ENCODE measurements around the gene SNW1. TPM values are rescaled to one million over a fixed set of nuclear protein-coding genes. Genes with fewer than 3 reads are reported as not detected.
"Not testable (repeated sequence)": the region's sequence is repeated elsewhere in the genome, so short reads cannot be mapped to it uniquely, and the experiment has no call there.

Gene SNW1
- total RNA-seq, 1 experiment from 2014 or later, result 67.5 TPM

DNA sequence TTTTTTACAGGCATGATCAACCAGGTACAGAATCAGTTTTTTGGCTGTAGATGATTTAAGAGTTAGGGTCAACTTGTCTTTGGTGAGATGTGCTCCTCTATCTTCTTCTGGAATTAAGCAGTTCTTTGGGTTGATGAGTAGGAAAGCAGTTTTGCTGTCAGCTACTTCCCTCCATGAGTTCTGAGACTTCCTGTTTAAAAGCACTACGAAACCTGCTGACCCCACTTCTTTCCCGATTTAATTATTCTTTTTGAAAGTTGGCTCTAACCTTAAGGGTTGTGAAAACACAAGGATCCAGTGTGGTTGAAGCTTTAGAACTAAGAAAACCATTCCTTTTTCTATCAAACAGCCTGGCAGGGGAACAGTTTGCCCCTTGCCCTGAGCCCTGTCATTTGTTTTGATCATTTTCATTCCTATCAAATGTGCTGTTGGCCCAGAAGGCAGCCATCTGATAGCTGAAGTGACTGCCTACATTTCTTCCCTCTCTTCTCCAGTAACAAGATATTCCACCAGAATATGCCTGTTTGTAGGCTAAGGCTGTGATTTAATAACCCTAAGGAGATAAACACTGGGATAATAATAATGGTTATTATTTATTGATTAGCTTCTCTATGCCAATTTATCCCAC is 7.6 kb upstream of the SNW1 start:
- H3K79me2 ChIP-seq (ENCODE audit: low read length); H3K27ac ChIP-seq (ENCODE audit: low read length); H4K20me1 ChIP-seq (ENCODE audit: low read length); H3K9ac ChIP-seq (ENCODE audit: low read length); BruUV-seq (replicated peaks); H3K4me3 ChIP-seq (ENCODE audit: low read length); H3K36me3 ChIP-seq (ENCODE audit: low read depth, low read length); CTCF ChIA-PET; H3F3A ChIP-seq (ENCODE audit: low read length, unreplicated experiment); H3K27me3 ChIP-seq (ENCODE audit: low read length); H2AFZ ChIP-seq (ENCODE audit: low read length); H3K9me3 ChIP-seq (ENCODE audit: low read length); DNase-seq; ATAC-seq; intact Hi-C loops (cut with micrococcal nuclease); H3K9me2 ChIP-seq (replicated peaks; ENCODE audit: low read length); H3K4me1 ChIP-seq (ENCODE audit: insufficient read depth, low read length); H3K4me2 ChIP-seq (ENCODE audit: low read length): not testable (repeated sequence)
- POLR2A ChIA-PET (ENCODE audit: unreplicated experiment), result interaction anchor here (0.7 kb wide), 1 partner anchor 225 kb away, joined by 3 read pairs; no protein-coding TSS in a partner anchor

DNA sequence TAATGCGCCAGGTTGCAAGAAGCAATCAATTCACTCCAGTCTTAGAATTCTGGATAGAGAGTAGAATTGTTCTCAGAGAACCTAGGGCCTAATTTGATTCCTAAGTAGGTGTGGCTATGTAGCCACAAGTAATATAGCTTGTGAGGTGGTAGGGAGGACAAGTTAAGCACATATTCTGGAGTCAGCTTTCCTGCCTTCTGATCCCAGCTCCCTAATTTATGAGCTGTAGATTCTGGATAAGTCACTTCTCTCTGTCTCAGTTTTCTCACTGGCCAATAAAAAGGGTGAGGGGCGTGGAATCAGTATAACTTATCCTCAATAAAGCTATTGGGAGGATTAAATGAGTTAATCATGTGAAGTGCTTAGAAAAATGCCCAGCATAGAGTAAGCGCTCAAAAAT is 3.0 kb upstream of the SNW1 start:
- ATAC-seq, result no peak
- peaks cover 19% of the 10 kb centered on the region for H3K79me2 ChIP-seq (ENCODE audit: low read length)
- ChIA-PET CTCF (no interaction called here), POLR2A (ENCODE audit: unreplicated experiment) (no interaction called here)
- no peak overlapping the region for H3K9ac ChIP-seq (ENCODE audit: low read length)
- H3K9me3 ChIP-seq (ENCODE audit: low read length), result no peaks in the 10 kb centered on the region
- H3K9me2 ChIP-seq (replicated peaks; ENCODE audit: low read length), result no peaks in the 10 kb centered on the region
- no peak overlapping the region for H3K4me2 ChIP-seq (ENCODE audit: low read length)
- BruUV-seq (replicated peaks), result no TSS peak
- H3K27me3 ChIP-seq (ENCODE audit: low read length), result no peaks in the 10 kb centered on the region
- no peak overlapping the region for H3K27ac ChIP-seq (ENCODE audit: low read length)
- peaks cover 7% of the 10 kb centered on the region; the same call in 1 of the 2 replicates for H4K20me1 ChIP-seq (ENCODE audit: low read length)
- H3K4me1 ChIP-seq (ENCODE audit: insufficient read depth, low read length), result peaks cover 11% of the 10 kb centered on the region
- DNase-seq, result no peak
- no peak overlapping the region for H3K4me3 ChIP-seq (ENCODE audit: low read length)
- H3F3A ChIP-seq (ENCODE audit: low read length, unreplicated experiment), result no peaks in the 10 kb centered on the region
- no peak overlapping the region for H2AFZ ChIP-seq (ENCODE audit: low read length)
- intact Hi-C loops (cut with micrococcal nuclease), result no loop called here
- no peak for TF ChIP-seq EZH2phosphoT487 (IDR thresholded peaks at IDR 0.05; ENCODE audit: borderline replicate concordance, low read length)
- TF ChIP-seq, protein P1, sequence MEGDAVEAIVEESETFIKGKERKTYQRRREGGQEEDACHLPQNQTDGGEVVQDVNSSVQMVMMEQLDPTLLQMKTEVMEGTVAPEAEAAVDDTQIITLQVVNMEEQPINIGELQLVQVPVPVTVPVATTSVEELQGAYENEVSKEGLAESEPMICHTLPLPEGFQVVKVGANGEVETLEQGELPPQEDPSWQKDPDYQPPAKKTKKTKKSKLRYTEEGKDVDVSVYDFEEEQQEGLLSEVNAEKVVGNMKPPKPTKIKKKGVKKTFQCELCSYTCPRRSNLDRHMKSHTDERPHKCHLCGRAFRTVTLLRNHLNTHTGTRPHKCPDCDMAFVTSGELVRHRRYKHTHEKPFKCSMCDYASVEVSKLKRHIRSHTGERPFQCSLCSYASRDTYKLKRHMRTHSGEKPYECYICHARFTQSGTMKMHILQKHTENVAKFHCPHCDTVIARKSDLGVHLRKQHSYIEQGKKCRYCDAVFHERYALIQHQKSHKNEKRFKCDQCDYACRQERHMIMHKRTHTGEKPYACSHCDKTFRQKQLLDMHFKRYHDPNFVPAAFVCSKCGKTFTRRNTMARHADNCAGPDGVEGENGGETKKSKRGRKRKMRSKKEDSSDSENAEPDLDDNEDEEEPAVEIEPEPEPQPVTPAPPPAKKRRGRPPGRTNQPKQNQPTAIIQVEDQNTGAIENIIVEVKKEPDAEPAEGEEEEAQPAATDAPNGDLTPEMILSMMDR (conservative IDR thresholded peaks at IDR 0.05; ENCODE audit: low read depth, low read length), result no peak
- TF ChIP-seq EZH2 (IDR thresholded peaks at IDR 0.05; ENCODE audit: low read length, unreplicated experiment), result no peak
- peaks cover 1% of the 10 kb centered on the region; the same call in 1 of the 2 replicates for H3K36me3 ChIP-seq (ENCODE audit: low read depth, low read length)

DNA sequence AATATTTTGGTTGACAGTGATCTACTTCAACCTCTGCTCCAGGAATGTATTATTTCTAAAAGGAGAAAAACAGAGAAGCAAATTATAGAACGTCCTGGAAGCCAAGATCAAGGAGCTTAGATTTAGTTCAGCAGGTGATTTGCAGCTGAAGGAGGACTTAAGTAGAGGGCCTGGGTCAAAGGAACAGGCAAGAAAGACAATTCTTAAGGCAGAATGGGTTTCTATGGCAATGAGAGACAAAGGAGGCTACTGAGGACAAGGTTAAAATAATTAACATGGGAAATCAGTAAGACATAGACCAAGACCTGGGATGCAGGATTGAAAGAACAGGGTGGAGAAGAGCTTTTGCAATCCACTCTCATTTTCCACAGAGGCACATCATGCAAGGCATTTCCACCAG is 2.4 kb upstream of the SNW1 start:
- CTCF ChIA-PET, result interaction anchor here (0.6 kb wide), 1 partner anchor 63 kb away, joined by 4 read pairs; no protein-coding TSS in a partner anchor
- H3K4me1 ChIP-seq (ENCODE audit: insufficient read depth, low read length), result peaks cover 17% of the 10 kb centered on the region
- peaks cover 14% of the 10 kb centered on the region; the same call in 1 of the 2 replicates for H4K20me1 ChIP-seq (ENCODE audit: low read length)
- no peak for TF ChIP-seq EZH2 (IDR thresholded peaks at IDR 0.05; ENCODE audit: low read length, unreplicated experiment)
- TF ChIP-seq, protein P1 (conservative IDR thresholded peaks at IDR 0.05; ENCODE audit: low read depth, low read length), result no peak
- no peak for TF ChIP-seq EZH2phosphoT487 (IDR thresholded peaks at IDR 0.05; ENCODE audit: borderline replicate concordance, low read length)
- intact Hi-C loops (cut with micrococcal nuclease), result no loop called here
- H3K4me2 ChIP-seq (ENCODE audit: low read length), result no peak overlapping the region
- H3K4me3 ChIP-seq (ENCODE audit: low read length), result no peak overlapping the region
- H2AFZ ChIP-seq (ENCODE audit: low read length), result no peak overlapping the region
- H3F3A ChIP-seq (ENCODE audit: low read length, unreplicated experiment), result no peaks in the 10 kb centered on the region
- no peaks in the 10 kb centered on the region for H3K9me3 ChIP-seq (ENCODE audit: low read length)
- DNase-seq (no peak), ATAC-seq (no peak)
- POLR2A ChIA-PET (ENCODE audit: unreplicated experiment), result no interaction called here
- H3K36me3 ChIP-seq (ENCODE audit: low read depth, low read length), result peaks cover 6% of the 10 kb centered on the region; the same call in 1 of the 2 replicates
- peaks cover 26% of the 10 kb centered on the region for H3K79me2 ChIP-seq (ENCODE audit: low read length)
- BruUV-seq (replicated peaks), result no TSS peak
- H3K27me3 ChIP-seq (ENCODE audit: low read length), result no peaks in the 10 kb centered on the region
- H3K9me2 ChIP-seq (replicated peaks; ENCODE audit: low read length), result no peaks in the 10 kb centered on the region
- no peak overlapping the region for H3K27ac ChIP-seq (ENCODE audit: low read length)
- no peak overlapping the region for H3K9ac ChIP-seq (ENCODE audit: low read length)
